ENCODE measurements around the gene GREB1L.

GREB1L gene

GRCh38 chr18:21507913-21508701 is 266.1 kb downstream of the GREB1L start:
- in situ Hi-C loops (cut with HindIII; ENCODE audit: low pct_ligation_motif_present, low sequenced_read_pairs) = no loop called here
- TF ChIP-seq, protein P1, sequence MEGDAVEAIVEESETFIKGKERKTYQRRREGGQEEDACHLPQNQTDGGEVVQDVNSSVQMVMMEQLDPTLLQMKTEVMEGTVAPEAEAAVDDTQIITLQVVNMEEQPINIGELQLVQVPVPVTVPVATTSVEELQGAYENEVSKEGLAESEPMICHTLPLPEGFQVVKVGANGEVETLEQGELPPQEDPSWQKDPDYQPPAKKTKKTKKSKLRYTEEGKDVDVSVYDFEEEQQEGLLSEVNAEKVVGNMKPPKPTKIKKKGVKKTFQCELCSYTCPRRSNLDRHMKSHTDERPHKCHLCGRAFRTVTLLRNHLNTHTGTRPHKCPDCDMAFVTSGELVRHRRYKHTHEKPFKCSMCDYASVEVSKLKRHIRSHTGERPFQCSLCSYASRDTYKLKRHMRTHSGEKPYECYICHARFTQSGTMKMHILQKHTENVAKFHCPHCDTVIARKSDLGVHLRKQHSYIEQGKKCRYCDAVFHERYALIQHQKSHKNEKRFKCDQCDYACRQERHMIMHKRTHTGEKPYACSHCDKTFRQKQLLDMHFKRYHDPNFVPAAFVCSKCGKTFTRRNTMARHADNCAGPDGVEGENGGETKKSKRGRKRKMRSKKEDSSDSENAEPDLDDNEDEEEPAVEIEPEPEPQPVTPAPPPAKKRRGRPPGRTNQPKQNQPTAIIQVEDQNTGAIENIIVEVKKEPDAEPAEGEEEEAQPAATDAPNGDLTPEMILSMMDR (IDR thresholded peaks at IDR 0.05; ENCODE audit: low read depth, low read length, missing control alignments) = no peak

GRCh38 chr18:21509062-21509461 is 267.0 kb downstream of the GREB1L start:
- H3K4me3 ChIP-seq (ENCODE audit: low read depth, low read length) = no peak overlapping the region
- H3K27ac ChIP-seq = no peak overlapping the region
- in situ Hi-C loops (cut with HindIII; ENCODE audit: low pct_ligation_motif_present, low sequenced_read_pairs) = no loop called here
- TF ChIP-seq, protein P1 (IDR thresholded peaks at IDR 0.05; ENCODE audit: low read depth, low read length, missing control alignments) = no peak
- no peaks in the 10 kb centered on the region for H3K36me3 ChIP-seq (replicated peaks)
- no peak for DNase-seq
- no peaks in the 10 kb centered on the region for H3K27me3 ChIP-seq (replicated peaks)

More at GRCh38 chr18:21507913-21508701, 266.1 kb downstream of the GREB1L start:
- Histone ChIP-seq H3K27me3 (replicated peaks) (no peaks in the 10 kb centered on the region), H3K36me3 (replicated peaks) (no peaks in the 10 kb centered on the region), H3K27ac (no peak overlapping the region), H3K4me3 (ENCODE audit: low read depth, low read length) (no peak overlapping the region)
- DNase-seq = no peak

GRCh38 chr18:21513292-21513691 is 271.3 kb downstream of the GREB1L start:
- in situ Hi-C loops (cut with HindIII; ENCODE audit: low pct_ligation_motif_present, low sequenced_read_pairs) = no loop called here
- H3K27ac ChIP-seq = no peak overlapping the region
- DNase-seq = no peak
- no peaks in the 10 kb centered on the region for H3K27me3 ChIP-seq (replicated peaks)
- H3K4me3 ChIP-seq (ENCODE audit: low read depth, low read length) = no peak overlapping the region
- TF ChIP-seq, protein P1 (IDR thresholded peaks at IDR 0.05; ENCODE audit: low read depth, low read length, missing control alignments) = no peak
- peaks cover 2% of the 10 kb centered on the region for H3K36me3 ChIP-seq (replicated peaks)

GRCh38 chr18:21513741-21514140 is 271.7 kb downstream of the GREB1L start:
- Histone ChIP-seq H3K27me3 (replicated peaks) (no peaks in the 10 kb centered on the region), H3K4me3 (ENCODE audit: low read depth, low read length) (no peak overlapping the region), H3K36me3 (replicated peaks) (peaks cover 2% of the 10 kb centered on the region), H3K27ac (no peak overlapping the region)
- in situ Hi-C loops (cut with HindIII; ENCODE audit: low pct_ligation_motif_present, low sequenced_read_pairs) = no loop called here
- no peak for DNase-seq
- TF ChIP-seq, protein P1 (IDR thresholded peaks at IDR 0.05; ENCODE audit: low read depth, low read length, missing control alignments) = no peak

GRCh38 chr18:21522530-21522929 is 280.5 kb downstream of the GREB1L start:
- DNase-seq = no peak
- no peak overlapping the region for H3K27ac ChIP-seq
- H3K4me3 ChIP-seq (ENCODE audit: low read depth, low read length) = no peak overlapping the region
- H3K27me3 ChIP-seq (replicated peaks) = no peaks in the 10 kb centered on the region
- TF ChIP-seq, protein P1 (IDR thresholded peaks at IDR 0.05; ENCODE audit: low read depth, low read length, missing control alignments) = no peak
- in situ Hi-C loops (cut with HindIII; ENCODE audit: low pct_ligation_motif_present, low sequenced_read_pairs) = no loop called here
- peaks cover 2% of the 10 kb centered on the region for H3K36me3 ChIP-seq (replicated peaks)

GRCh38 chr18:21525916-21526315 is 283.9 kb downstream of the GREB1L start:
- Histone ChIP-seq H3K36me3 (replicated peaks) (peaks cover 2% of the 10 kb centered on the region), H3K27ac (no peak overlapping the region), H3K4me3 (ENCODE audit: low read depth, low read length) (no peak overlapping the region), H3K27me3 (replicated peaks) (no peaks in the 10 kb centered on the region)
- TF ChIP-seq, protein P1 (IDR thresholded peaks at IDR 0.05; ENCODE audit: low read depth, low read length, missing control alignments) = no peak
- in situ Hi-C loops (cut with HindIII; ENCODE audit: low pct_ligation_motif_present, low sequenced_read_pairs) = no loop called here
- no peak for DNase-seq

Measured in brain microvascular endothelial cell (primary cell).